Measurements from ENCODE around the gene CYRIA. TPM values are rescaled to one million over a fixed set of nuclear protein-coding genes. Genes with fewer than 3 reads are reported as not detected.

CYRIA gene
- total RNA-seq, 4 donors from 2014 or later = 4.4 to 29.6 (median 8.1) TPM

DNA sequence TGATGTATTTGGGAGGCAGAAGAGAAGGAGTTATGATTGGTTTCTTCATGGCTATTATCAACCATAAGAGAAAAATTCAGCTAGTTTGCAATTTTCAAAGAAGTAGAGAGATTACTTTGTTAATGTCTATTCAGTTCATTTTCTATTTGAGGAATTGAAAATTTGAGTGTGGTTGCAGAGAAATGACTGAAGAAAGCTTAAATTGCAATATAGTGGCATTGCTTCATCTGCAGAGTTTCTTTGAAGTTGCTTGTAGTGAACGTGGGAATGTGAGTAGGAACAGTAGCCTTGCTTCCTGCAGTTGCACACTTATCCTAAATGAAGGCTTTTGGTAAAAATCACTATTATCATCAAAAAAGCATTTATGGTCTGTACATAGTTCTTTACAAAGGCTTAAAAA is 14.7 kb upstream of the CYRIA start:
- intact Hi-C loops (cut with DNase I; ENCODE audit: low total_unique reads) = no loop called here
- no peak overlapping the region for H3K27ac ChIP-seq
- H3K9me3 ChIP-seq = peaks cover 0 to 5% of the 10 kb centered on the region in 2 donors
- H3K4me3 ChIP-seq = no peak overlapping the region
- no peaks in the 10 kb centered on the region for H3K4me1 ChIP-seq
- H3K36me3 ChIP-seq = peaks cover 0 to 3% of the 10 kb centered on the region in 2 donors
- TF ChIP-seq, protein P1, sequence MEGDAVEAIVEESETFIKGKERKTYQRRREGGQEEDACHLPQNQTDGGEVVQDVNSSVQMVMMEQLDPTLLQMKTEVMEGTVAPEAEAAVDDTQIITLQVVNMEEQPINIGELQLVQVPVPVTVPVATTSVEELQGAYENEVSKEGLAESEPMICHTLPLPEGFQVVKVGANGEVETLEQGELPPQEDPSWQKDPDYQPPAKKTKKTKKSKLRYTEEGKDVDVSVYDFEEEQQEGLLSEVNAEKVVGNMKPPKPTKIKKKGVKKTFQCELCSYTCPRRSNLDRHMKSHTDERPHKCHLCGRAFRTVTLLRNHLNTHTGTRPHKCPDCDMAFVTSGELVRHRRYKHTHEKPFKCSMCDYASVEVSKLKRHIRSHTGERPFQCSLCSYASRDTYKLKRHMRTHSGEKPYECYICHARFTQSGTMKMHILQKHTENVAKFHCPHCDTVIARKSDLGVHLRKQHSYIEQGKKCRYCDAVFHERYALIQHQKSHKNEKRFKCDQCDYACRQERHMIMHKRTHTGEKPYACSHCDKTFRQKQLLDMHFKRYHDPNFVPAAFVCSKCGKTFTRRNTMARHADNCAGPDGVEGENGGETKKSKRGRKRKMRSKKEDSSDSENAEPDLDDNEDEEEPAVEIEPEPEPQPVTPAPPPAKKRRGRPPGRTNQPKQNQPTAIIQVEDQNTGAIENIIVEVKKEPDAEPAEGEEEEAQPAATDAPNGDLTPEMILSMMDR (IDR thresholded peaks at IDR 0.05) = no peak
- TF ChIP-seq POLR2A (IDR thresholded peaks at IDR 0.05) = no peak
- H3K27me3 ChIP-seq = no peaks in the 10 kb centered on the region
- no peak for DNase-seq

DNA sequence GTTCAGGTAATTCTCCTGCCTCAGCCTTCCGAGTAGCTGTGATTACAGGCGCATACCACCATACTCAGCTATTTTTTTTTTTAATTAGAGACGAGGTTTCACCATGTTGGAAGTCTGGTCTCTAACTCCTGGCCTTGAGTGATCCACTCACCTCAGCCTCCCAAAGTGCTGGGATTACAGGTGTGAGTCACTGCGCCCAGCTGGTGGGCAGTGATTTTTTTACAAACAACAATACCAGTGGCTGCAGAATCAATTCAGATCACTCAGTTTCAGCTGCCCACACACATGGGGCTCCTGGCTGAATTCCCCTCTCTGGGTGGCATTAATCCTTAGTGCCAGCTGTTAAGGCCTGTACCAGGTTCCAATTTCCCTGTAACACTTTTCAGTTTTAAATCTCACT is 13.3 kb upstream of the CYRIA start:
- intact Hi-C loops (cut with DNase I; ENCODE audit: low total_unique reads) = no loop called here
- no peaks in the 10 kb centered on the region for H3K4me1 ChIP-seq

DNA sequence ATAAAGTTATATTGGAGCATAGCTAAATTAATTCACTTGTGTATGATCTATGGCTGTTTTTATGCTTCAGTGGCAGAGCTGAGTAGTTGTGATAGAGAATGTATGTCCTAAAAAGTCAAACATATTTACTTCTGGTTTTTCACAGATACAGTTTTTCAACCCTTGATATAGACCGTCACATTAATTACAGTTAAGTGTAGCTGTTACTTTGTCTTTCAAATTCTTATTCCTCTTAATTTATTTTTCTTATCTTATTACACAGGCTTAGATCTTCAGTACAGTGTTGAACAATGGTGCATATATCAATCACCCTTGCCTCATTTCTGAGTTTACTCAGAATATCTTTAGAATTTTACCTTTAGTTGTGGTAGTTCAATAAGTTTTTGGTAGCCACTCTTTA is 12.2 kb upstream of the CYRIA start:
- no peak for TF ChIP-seq POLR2A (IDR thresholded peaks at IDR 0.05)
- TF ChIP-seq, protein P1 (IDR thresholded peaks at IDR 0.05) = no peak
- Histone ChIP-seq H3K4me1 (no peaks in the 10 kb centered on the region), H3K27me3 (no peaks in the 10 kb centered on the region), H3K9me3 (peaks cover 0 to 5% of the 10 kb centered on the region in 2 donors), H3K4me3 (no peak overlapping the region), H3K27ac (no peak overlapping the region), H3K36me3 (peaks cover 0 to 3% of the 10 kb centered on the region in 2 donors)
- intact Hi-C loops (cut with DNase I; ENCODE audit: low total_unique reads) = no loop called here
- DNase-seq = no peak

More for the DNA sequence above, 13.3 kb upstream of the CYRIA start:
- no peaks in the 10 kb centered on the region for H3K27me3 ChIP-seq
- no peak overlapping the region for H3K27ac ChIP-seq
- DNase-seq = no peak
- TF ChIP-seq, protein P1 (IDR thresholded peaks at IDR 0.05) = no peak
- no peak for TF ChIP-seq POLR2A (IDR thresholded peaks at IDR 0.05)
- H3K36me3 ChIP-seq = peaks cover 0 to 3% of the 10 kb centered on the region in 2 donors
- peaks cover 0 to 5% of the 10 kb centered on the region in 2 donors for H3K9me3 ChIP-seq
- no peak overlapping the region for H3K4me3 ChIP-seq

DNA sequence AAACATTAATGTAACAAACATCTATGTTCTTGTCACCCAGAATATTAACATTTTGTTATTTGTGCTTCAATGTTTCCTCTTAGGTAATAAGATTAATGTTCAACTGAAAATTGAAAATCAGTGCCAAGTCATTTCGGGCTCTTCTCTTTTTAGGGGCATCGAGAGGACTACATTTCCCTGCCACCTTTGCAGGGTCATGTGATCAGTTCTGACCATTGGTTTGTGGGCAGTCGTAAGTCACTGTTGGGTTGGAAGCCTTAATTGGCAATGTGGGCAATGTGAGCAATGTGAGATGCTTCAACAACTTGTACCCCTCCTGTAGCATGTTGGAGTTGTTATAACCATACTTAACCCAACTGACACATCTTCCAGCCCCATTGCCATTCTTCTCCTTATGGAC is 10.1 kb upstream of the CYRIA start:
- H3K36me3 ChIP-seq = peaks cover 0 to 3% of the 10 kb centered on the region in 2 donors
- H3K4me3 ChIP-seq = no peak overlapping the region
- H3K4me1 ChIP-seq = no peaks in the 10 kb centered on the region
- H3K9me3 ChIP-seq = peaks cover 0 to 5% of the 10 kb centered on the region in 2 donors
- TF ChIP-seq, protein P1 (IDR thresholded peaks at IDR 0.05) = no peak
- TF ChIP-seq POLR2A (IDR thresholded peaks at IDR 0.05) = no peak
- H3K27ac ChIP-seq = no peak overlapping the region
- intact Hi-C loops (cut with DNase I; ENCODE audit: low total_unique reads) = no loop called here
- DNase-seq = no peak
- no peaks in the 10 kb centered on the region for H3K27me3 ChIP-seq

DNA sequence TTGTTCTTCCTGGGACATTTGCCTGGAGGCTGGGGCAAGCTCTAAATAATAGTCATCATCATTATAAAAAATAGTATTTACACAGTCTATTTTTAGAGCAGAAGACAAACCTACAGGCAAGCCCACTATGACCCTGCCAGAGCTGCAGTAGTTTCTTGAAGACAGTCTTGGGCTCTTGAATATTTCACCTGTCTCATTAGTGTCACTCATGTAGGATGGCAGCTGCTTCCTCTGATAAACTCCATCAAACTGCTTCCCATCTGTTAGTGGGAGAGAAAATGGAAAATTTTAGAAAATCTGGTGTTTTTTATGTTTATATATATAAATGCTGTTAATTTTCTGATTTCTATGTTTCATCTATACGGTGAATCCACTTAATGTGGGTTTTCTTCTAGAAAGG is 8.5 kb upstream of the CYRIA start:
- no peak overlapping the region for H3K4me3 ChIP-seq
- H3K4me1 ChIP-seq = no peaks in the 10 kb centered on the region
- H3K27ac ChIP-seq = no peak overlapping the region
- intact Hi-C loops (cut with DNase I; ENCODE audit: low total_unique reads) = no loop called here
- H3K9me3 ChIP-seq = peaks cover 0 to 5% of the 10 kb centered on the region in 2 donors
- TF ChIP-seq POLR2A (IDR thresholded peaks at IDR 0.05) = no peak
- TF ChIP-seq, protein P1 (IDR thresholded peaks at IDR 0.05) = no peak
- no peak for DNase-seq
- H3K27me3 ChIP-seq = no peaks in the 10 kb centered on the region
- H3K36me3 ChIP-seq = peaks cover 0 to 3% of the 10 kb centered on the region in 2 donors
